Naive B cell (primary cell): ENCODE data around the gene AGAP1. TPM values are rescaled to one million over a fixed set of nuclear protein-coding genes. Genes with fewer than 3 reads are reported as not detected.

ENCODE experiments used
- ATAC-seq, 2 donors: fragments of 150-1000 bp; cut with Tn5 transposase; 2 replicates each; pipeline ENCODE4 v1.10.0; 2021; ENCODE audit warnings: low read depth in 2 of 2, mild to moderate bottlenecking in 2 of 2, moderate library complexity in 2 of 2
- DNase-seq: peaks from one replicate; pipeline ENCODE4 v3.0.0; 2022
- H3K27ac Mint-ChIP-seq, 6 donors: one replicate each; pipeline ENCODE4 v1.8.0; 2020 to 2022; ENCODE audit warnings: mild to moderate bottlenecking in 6 of 6, mixed read lengths in 6 of 6, moderate library complexity in 5 of 6, inconsistent platforms in 2 of 6
- H3K27me3 Mint-ChIP-seq, 3 donors: one replicate each; pipeline ENCODE4 v1.8.0; 2021 to 2022; ENCODE audit warnings: mixed read lengths in 3 of 3, mild to moderate bottlenecking in 1 of 3
- H3K36me3 Mint-ChIP-seq, 2 donors: one replicate each; pipeline ENCODE4 v1.8.0; 2020 to 2022; ENCODE audit warnings: mixed read lengths in 2 of 2, inconsistent platforms in 1 of 2, mild to moderate bottlenecking in 1 of 2
- H3K4me1 Mint-ChIP-seq, 3 donors: one replicate each; pipeline ENCODE4 v1.8.0; 2020 to 2022; ENCODE audit warnings: mixed read lengths in 3 of 3, inconsistent platforms in 1 of 3, mild to moderate bottlenecking in 1 of 3, moderate library complexity in 1 of 3
- H3K4me3 Mint-ChIP-seq, 8 donors: one replicate each; pipeline ENCODE4 v1.8.0; 2020 to 2022; ENCODE audit warnings: mild to moderate bottlenecking in 8 of 8, mixed read lengths in 8 of 8, moderate library complexity in 8 of 8, inconsistent platforms in 2 of 8
- H3K9me3 Mint-ChIP-seq, 7 donors: one replicate each; pipeline ENCODE4 v1.8.0; 2020 to 2022; ENCODE audit warnings: mixed read lengths in 7 of 7, mild to moderate bottlenecking in 5 of 7, inconsistent platforms in 2 of 7, moderate library complexity in 1 of 7
- polyA plus RNA-seq, 6 donors: library from polyadenylated mRNA; unstranded; fragments of 300-500 nt; fragmentation: Illumina TruSeq; gene quantifications; one replicate each; pipeline ENCODE4 v1.2.3, GENCODE V29; 2021; ENCODE audit warnings: low read depth in 6 of 6

AGAP1 gene
- polyA plus RNA-seq, 6 donors from 2014 or later, result not detected

GRCh38 chr2:235534678-235535422, 41.0 kb downstream of the AGAP1 start:
- Mint-ChIP-seq H3K36me3 (no peaks in the 10 kb centered on the region), H3K4me3 (no peak overlapping the region), H3K27ac (no peak overlapping the region), H3K27me3 (peaks cover 0 to 8% (median 3%) of the 10 kb centered on the region in 3 donors), H3K9me3 (peaks cover 0 to 4% (median 2%) of the 10 kb centered on the region in 7 donors), H3K4me1 (no peaks in the 10 kb centered on the region)
- DNase-seq (no peak), ATAC-seq (no peak)

DNA sequence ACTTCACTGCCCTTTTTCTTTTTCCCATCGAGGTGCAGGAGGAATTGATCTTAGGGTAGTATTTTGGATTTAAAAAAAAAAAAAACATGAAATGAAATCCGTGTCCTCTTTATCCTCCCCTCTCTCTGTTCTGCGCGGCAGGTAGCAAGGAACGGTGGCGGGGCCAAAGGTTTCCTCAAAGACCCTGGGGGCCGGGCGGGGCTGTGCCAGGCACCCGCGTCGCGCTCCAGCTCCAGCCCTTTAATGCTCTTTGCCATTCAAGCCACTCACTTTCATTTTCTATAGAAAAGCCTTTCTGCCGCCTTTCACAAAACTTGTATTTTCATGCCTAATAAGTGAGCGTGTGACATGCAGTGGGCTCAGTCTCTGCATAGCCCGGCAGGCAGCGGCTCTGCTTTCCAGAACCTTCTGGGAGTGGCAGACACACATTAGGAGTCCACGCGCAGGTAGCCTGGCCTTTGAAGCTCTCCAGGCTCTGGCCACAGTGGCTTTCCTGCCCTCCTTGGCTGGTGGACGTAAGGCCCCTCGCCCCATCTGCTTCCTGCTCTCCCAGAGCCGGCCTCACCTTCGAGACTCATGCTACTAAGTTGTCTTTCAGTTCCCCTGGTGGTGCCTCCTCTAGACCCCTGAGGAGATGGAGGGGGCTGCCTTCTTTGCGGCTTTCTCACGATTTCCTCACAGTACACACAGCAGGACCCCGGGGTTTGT, 41.7 kb downstream of the AGAP1 start:
- ATAC-seq, result no peak
- Mint-ChIP-seq H3K4me1 (no peaks in the 10 kb centered on the region), H3K27ac (no peak overlapping the region), H3K27me3 (peaks cover 0 to 8% (median 3%) of the 10 kb centered on the region in 3 donors), H3K4me3 (no peak overlapping the region), H3K36me3 (no peaks in the 10 kb centered on the region), H3K9me3 (peaks cover 0 to 4% (median 0%) of the 10 kb centered on the region in 7 donors)
- DNase-seq, result no peak

GRCh38 chr2:235536711-235537110, 42.9 kb downstream of the AGAP1 start:
- no peak overlapping the region for H3K4me3 Mint-ChIP-seq
- H3K27me3 Mint-ChIP-seq, result peaks cover 0 to 8% (median 3%) of the 10 kb centered on the region in 3 donors
- DNase-seq, result no peak
- H3K27ac Mint-ChIP-seq, result no peak overlapping the region
- no peaks in the 10 kb centered on the region for H3K36me3 Mint-ChIP-seq
- ATAC-seq, result no peak
- H3K4me1 Mint-ChIP-seq, result no peaks in the 10 kb centered on the region
- H3K9me3 Mint-ChIP-seq, result peaks cover 0 to 4% (median 0%) of the 10 kb centered on the region in 7 donors

- H3K36me3 Mint-ChIP-seq, result no peaks in the 10 kb centered on the region
- H3K9me3 Mint-ChIP-seq, result peaks cover 0 to 5% (median 0%) of the 10 kb centered on the region in 7 donors
- H3K27me3 Mint-ChIP-seq, result peaks cover 0 to 8% (median 3%) of the 10 kb centered on the region in 3 donors
- H3K4me1 Mint-ChIP-seq, result no peaks in the 10 kb centered on the region
- DNase-seq (no peak), ATAC-seq (no peak)
- no peak overlapping the region for H3K4me3 Mint-ChIP-seq
- H3K27ac Mint-ChIP-seq, result no peak overlapping the region
Observed at GRCh38 chr2:235537186-235537585, 43.3 kb downstream of the AGAP1 start.

DNA sequence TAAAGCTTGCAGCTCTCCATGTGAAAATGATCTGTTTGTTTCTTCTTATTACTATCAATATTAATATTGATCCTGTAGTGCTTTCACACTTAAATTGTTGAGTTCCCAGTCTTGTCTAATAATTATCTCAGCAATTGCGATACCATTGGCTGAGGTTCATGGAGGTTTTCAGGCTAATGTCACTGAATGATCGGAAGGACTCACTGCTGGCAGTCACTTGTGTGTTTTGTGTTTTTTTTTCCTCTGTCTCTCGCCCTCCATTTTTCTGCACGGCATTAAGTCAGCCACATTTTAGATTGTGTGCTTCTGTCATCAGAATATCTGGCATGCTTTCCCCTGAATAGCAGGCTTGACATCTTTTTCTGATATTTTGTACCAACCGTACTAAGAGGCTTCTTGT, 43.7 kb downstream of the AGAP1 start:
- Mint-ChIP-seq H3K4me1 (no peaks in the 10 kb centered on the region), H3K36me3 (no peaks in the 10 kb centered on the region), H3K9me3 (peaks cover 0 to 5% (median 0%) of the 10 kb centered on the region in 7 donors), H3K27ac (no peak overlapping the region), H3K4me3 (no peak overlapping the region), H3K27me3 (peaks cover 0 to 8% (median 3%) of the 10 kb centered on the region in 3 donors)
- DNase-seq (no peak), ATAC-seq (no peak)

DNA sequence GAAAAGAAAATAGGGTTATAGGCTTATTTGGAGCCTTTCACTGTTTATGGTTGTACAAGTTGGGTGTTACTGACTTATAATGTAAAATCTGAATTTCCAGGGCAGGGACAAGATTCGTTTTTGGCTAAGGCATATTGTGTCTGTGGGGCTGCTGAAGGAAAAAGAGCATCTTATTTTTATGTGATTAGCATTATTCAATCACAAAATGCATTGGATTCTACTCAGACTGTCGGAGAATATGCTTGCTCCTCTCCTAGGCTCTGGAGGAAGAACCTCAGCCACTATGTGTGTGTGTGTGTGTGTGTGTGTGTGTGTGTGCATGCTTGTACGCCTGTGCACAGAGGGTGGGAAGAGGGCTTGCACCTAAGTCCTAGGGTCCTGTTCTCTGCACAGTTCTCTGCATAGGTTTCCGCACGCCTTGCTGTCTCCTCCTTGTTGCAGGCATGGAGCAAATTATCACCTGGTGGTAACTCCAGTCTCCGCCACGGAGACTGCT, 44.3 kb downstream of the AGAP1 start:
- no peak overlapping the region for H3K4me3 Mint-ChIP-seq
- ATAC-seq, result no peak
- peaks cover 0 to 8% (median 3%) of the 10 kb centered on the region in 3 donors for H3K27me3 Mint-ChIP-seq

GRCh38 chr2:235538981-235539380, 45.1 kb downstream of the AGAP1 start:
- no peak for DNase-seq
- no peak for ATAC-seq
- peaks cover 0 to 8% (median 3%) of the 10 kb centered on the region in 3 donors for H3K27me3 Mint-ChIP-seq
- peak overlapping the region in 1 of 6 donors; percentile 46 for H3K27ac Mint-ChIP-seq
- no peak overlapping the region for H3K4me3 Mint-ChIP-seq
- no peaks in the 10 kb centered on the region for H3K4me1 Mint-ChIP-seq
- H3K36me3 Mint-ChIP-seq, result no peaks in the 10 kb centered on the region
- peaks cover 0 to 5% (median 0%) of the 10 kb centered on the region in 7 donors for H3K9me3 Mint-ChIP-seq

More for the DNA sequence above, 44.3 kb downstream of the AGAP1 start:
- no peaks in the 10 kb centered on the region for H3K4me1 Mint-ChIP-seq
- H3K9me3 Mint-ChIP-seq, result peaks cover 0 to 5% (median 0%) of the 10 kb centered on the region in 7 donors
- H3K36me3 Mint-ChIP-seq, result no peaks in the 10 kb centered on the region
- H3K27ac Mint-ChIP-seq, result no peak overlapping the region
- DNase-seq, result no peak

GRCh38 chr2:235539773-235540172, 45.9 kb downstream of the AGAP1 start:
- no peak overlapping the region for H3K4me3 Mint-ChIP-seq
- no peaks in the 10 kb centered on the region for H3K4me1 Mint-ChIP-seq
- H3K27me3 Mint-ChIP-seq, result peaks cover 0 to 8% (median 6%) of the 10 kb centered on the region in 3 donors
- ATAC-seq, result no peak
- no peak for DNase-seq
- no peaks in the 10 kb centered on the region for H3K36me3 Mint-ChIP-seq
- H3K9me3 Mint-ChIP-seq, result peaks cover 0 to 5% (median 0%) of the 10 kb centered on the region in 7 donors
- no peak overlapping the region for H3K27ac Mint-ChIP-seq

- H3K27me3 Mint-ChIP-seq, result peaks cover 4 to 9% (median 8%) of the 10 kb centered on the region in 3 donors
Observed at GRCh38 chr2:235541016-235541415, 47.2 kb downstream of the AGAP1 start.

DNA sequence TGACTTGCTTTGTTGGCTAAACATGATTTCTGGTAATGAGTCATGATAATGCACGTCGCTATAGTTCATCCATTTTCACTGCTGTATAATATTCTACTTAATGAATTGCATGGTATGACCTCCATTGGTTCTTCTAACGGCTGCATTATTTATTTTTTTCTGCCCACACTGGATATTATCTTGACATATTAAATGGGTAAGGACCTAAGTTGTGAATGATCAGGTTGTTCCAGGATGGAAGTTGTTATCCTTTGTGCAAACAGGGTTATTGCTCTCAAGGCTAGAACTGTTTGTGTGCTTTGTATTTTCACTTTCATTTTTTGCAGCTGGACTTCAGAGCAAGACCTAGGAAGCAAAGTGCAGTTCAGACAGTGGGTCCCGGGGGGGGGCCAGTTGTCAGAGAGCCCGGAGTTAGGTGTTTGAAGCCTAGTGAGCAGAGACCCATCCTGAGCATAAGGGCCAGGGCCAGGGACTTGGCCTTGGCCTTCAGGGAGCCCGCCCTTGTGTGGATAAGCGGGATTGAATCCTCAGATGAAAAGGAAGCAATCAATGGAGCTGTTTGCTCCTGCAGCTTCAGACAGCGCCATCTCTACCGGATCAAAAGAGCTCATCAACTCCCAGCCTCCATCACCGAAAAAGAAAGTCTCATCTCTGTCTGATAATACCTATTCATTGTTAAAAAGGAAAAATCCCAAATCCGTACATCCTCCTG, 48.2 kb downstream of the AGAP1 start:
- DNase-seq (no peak), ATAC-seq (no peak)
- Mint-ChIP-seq H3K4me1 (no peaks in the 10 kb centered on the region), H3K4me3 (no peak overlapping the region), H3K36me3 (no peaks in the 10 kb centered on the region), H3K27ac (no peak overlapping the region), H3K9me3 (peaks cover 0 to 5% (median 0%) of the 10 kb centered on the region in 7 donors), H3K27me3 (peaks cover 3 to 10% (median 9%) of the 10 kb centered on the region in 3 donors)

More at GRCh38 chr2:235541016-235541415, 47.2 kb downstream of the AGAP1 start:
- Mint-ChIP-seq H3K27ac (no peak overlapping the region), H3K4me3 (no peak overlapping the region), H3K9me3 (peaks cover 0 to 5% (median 0%) of the 10 kb centered on the region in 7 donors), H3K4me1 (no peaks in the 10 kb centered on the region), H3K36me3 (no peaks in the 10 kb centered on the region)
- no peak for ATAC-seq
- DNase-seq, result no peak

DNA sequence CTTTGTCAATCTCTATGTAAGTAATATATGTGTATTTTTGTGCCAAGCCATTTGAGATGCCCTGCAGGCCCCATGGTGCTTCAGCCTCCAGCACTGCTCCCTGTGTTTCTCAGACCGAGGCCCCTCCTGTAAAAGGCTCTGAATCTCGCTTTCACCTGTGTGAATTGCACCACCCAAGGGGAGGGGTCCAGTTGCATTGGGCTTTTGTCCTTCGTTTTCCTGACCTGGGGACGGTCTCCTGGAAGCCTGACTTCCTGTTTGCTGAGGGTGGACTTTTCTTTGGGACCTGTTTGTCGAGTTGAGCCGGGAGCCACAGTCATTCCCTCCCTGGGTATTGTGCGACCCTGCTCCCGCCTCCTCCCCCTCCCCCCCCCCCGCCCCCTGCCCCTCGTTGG, 48.9 kb downstream of the AGAP1 start:
- Mint-ChIP-seq H3K9me3 (peaks cover 0 to 5% (median 0%) of the 10 kb centered on the region in 7 donors), H3K4me1 (no peaks in the 10 kb centered on the region), H3K27ac (no peak overlapping the region), H3K4me3 (no peak overlapping the region), H3K27me3 (peaks cover 0 to 10% (median 8%) of the 10 kb centered on the region in 3 donors), H3K36me3 (no peaks in the 10 kb centered on the region)
- ATAC-seq (no peak), DNase-seq (no peak)

DNA sequence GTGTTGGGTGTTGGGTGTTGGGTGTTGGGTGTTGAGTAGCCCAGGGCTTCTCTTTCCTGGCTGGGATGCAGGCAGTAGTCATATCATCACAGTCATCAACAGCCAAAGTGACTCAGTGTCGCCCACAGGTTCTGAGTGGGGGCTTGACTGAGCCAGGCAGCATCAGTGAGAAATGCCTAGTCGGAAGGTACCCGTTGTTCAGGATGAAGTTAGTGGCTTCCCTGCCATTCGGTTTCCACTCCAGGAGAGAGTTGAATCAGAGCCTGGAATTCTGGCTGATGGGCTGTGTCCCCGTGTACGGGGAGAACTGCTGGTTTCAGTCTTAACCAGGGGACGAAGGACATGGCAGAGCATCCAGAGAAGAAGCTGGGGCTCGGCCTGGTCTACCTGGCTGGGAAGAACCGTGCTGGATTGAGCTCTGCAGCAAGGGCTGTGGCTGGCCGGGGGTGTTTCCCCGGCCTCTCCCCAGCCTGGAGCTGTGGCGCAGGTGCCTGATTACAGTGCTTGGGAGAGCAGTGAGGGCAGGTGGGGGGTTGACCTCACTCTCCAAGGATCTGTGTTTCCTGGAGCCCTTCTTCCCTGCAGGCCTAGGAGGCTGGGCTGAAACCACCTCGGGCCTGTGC, 49.4 kb downstream of the AGAP1 start:
- no peaks in the 10 kb centered on the region for H3K4me1 Mint-ChIP-seq
- H3K27me3 Mint-ChIP-seq, result peaks cover 0 to 10% (median 6%) of the 10 kb centered on the region in 3 donors
- DNase-seq, result no peak
- H3K9me3 Mint-ChIP-seq, result peaks cover 0 to 5% (median 0%) of the 10 kb centered on the region in 7 donors
- no peak overlapping the region for H3K27ac Mint-ChIP-seq
- no peak for ATAC-seq
- no peaks in the 10 kb centered on the region for H3K36me3 Mint-ChIP-seq
- H3K4me3 Mint-ChIP-seq, result no peak overlapping the region
